GM12892 (cell line): ENCODE results near the gene ZBTB7B.

Experiments used
- POLR2A ChIP-seq: IDR thresholded peaks from 2 replicates; pipeline ENCODE4 v1.6.1; 2011; ENCODE audit warnings: low read depth, low read length, control low read depth
- POLR2AphosphoS5 ChIP-seq: IDR thresholded peaks from 2 replicates; pipeline ENCODE4 v1.6.1; 2011; ENCODE audit warnings: low read depth, low read length, control low read depth
- TAF1 ChIP-seq: IDR thresholded peaks from 2 replicates; pipeline ENCODE4 v1.6.1; 2011; ENCODE audit warnings: low read depth, mild to moderate bottlenecking, control low read depth, low read length, borderline replicate concordance

- TF ChIP-seq TAF1 (no peak), POLR2A (no peak), POLR2AphosphoS5 (no peak; the same call in 1 of the 2 replicates)
Measured at GRCh38 chr1:154956544-154956941, 46.1 kb upstream of the ZBTB7B start.
